H9 (cell line): Measurements from ENCODE around the gene NIFK. TPM values are rescaled to one million over a fixed set of nuclear protein-coding genes. Genes with fewer than 3 reads are reported as not detected.

Experiments
- DNase-seq: peaks from one replicate; pipeline ENCODE4 v3.0.0-alpha.2; 2017
- H2AFZ ChIP-seq: one replicate; pipeline ENCODE4 v1.6.1; 2013; ENCODE audit warnings: mild to moderate bottlenecking, low read length, control low read depth, moderate library complexity
- H2AK5ac ChIP-seq: 2 replicates; pipeline ENCODE4 v1.6.1; 2013; ENCODE audit warnings: low read length, control low read depth, mixed read lengths; ENCODE audit not compliant: insufficient read length
- H2BK120ac ChIP-seq: one replicate; pipeline ENCODE4 v1.6.1; 2013; ENCODE audit warnings: low read depth, mild to moderate bottlenecking, low read length, control low read depth, inconsistent platforms; ENCODE audit not compliant: poor library complexity, severe bottlenecking
- H2BK12ac ChIP-seq: 2 replicates; pipeline ENCODE4 v1.6.1; 2013; ENCODE audit warnings: low read length, control low read depth, mixed read lengths, low read depth; ENCODE audit not compliant: insufficient read length
- H2BK15ac ChIP-seq: 2 replicates; pipeline ENCODE4 v1.6.1; 2013; ENCODE audit warnings: low read depth, low read length, control low read depth
- H2BK20ac ChIP-seq: one replicate; pipeline ENCODE4 v1.6.1; 2013; ENCODE audit warnings: low read depth, mild to moderate bottlenecking, low read length, control low read depth, inconsistent platforms; ENCODE audit not compliant: poor library complexity, severe bottlenecking
- H2BK5ac ChIP-seq: 2 replicates; pipeline ENCODE4 v1.6.1; 2013; ENCODE audit warnings: low read length, control low read depth, mixed read lengths; ENCODE audit not compliant: insufficient read length
- H3K14ac ChIP-seq: 2 replicates; pipeline ENCODE4 v1.6.1; 2013; ENCODE audit warnings: low read length, control low read depth; ENCODE audit not compliant: insufficient read depth
- H3K18ac ChIP-seq: 2 replicates; pipeline ENCODE4 v1.6.1; 2013; ENCODE audit warnings: low read depth, mild to moderate bottlenecking, mixed read lengths, low read length, control low read depth; ENCODE audit not compliant: insufficient read length
- H3K23ac ChIP-seq: 2 replicates; pipeline ENCODE4 v1.6.1; 2013; ENCODE audit warnings: low read length, control low read depth, mixed read lengths, low read depth; ENCODE audit not compliant: insufficient read length
- H3K23me2 ChIP-seq: 2 replicates; pipeline ENCODE4 v1.6.1; 2013; ENCODE audit warnings: low read depth, mild to moderate bottlenecking, mixed read lengths, low read length, control low read depth; ENCODE audit not compliant: insufficient read length, poor library complexity, severe bottlenecking
- H3K27ac ChIP-seq: 2 replicates; pipeline ENCODE4 v1.5.1; 2013; ENCODE audit warnings: low read length, control low read depth, mixed read lengths, low read depth; ENCODE audit not compliant: insufficient read length
- H3K27me3 ChIP-seq: 2 replicates; pipeline ENCODE4 v1.6.1; 2013; ENCODE audit warnings: low read length, control low read depth, inconsistent platforms; ENCODE audit not compliant: insufficient read depth
- H3K4ac ChIP-seq: 2 replicates; pipeline ENCODE4 v1.6.1; 2013; ENCODE audit warnings: low read depth, mild to moderate bottlenecking, control low read depth, inconsistent platforms, low read length, moderate library complexity
- H3K4me1 ChIP-seq: 2 replicates; pipeline ENCODE4 v1.6.1; 2013; ENCODE audit warnings: low read length, control low read depth, inconsistent platforms; ENCODE audit not compliant: insufficient read depth
- H3K4me2 ChIP-seq: 2 replicates; pipeline ENCODE4 v1.6.1; 2013; ENCODE audit warnings: low read length, control low read depth, mixed read lengths; ENCODE audit not compliant: insufficient read length, insufficient read depth
- H3K56ac ChIP-seq: 2 replicates; pipeline ENCODE4 v1.6.1; 2013; ENCODE audit warnings: low read depth, mild to moderate bottlenecking, mixed read lengths, low read length, control low read depth; ENCODE audit not compliant: insufficient read length
- H3K79me1 ChIP-seq: 2 replicates; pipeline ENCODE4 v1.6.1; 2013; ENCODE audit warnings: low read depth, mild to moderate bottlenecking, moderate library complexity, low read length, control low read depth, inconsistent platforms; ENCODE audit not compliant: insufficient read depth, poor library complexity, severe bottlenecking
- H3K79me2 ChIP-seq: 2 replicates; pipeline ENCODE4 v1.6.1; 2013; ENCODE audit warnings: low read length, control low read depth, inconsistent platforms; ENCODE audit not compliant: insufficient read depth
- H3K9ac ChIP-seq: 2 replicates; pipeline ENCODE4 v1.6.1; 2013; ENCODE audit warnings: low read length, control low read depth, mixed read lengths; ENCODE audit not compliant: insufficient read length; ENCODE audit errors: extremely low read depth
- H3K9me3 ChIP-seq: one replicate; pipeline ENCODE4 v1.6.1; 2013; ENCODE audit warnings: low read depth, low read length, inconsistent platforms; ENCODE audit not compliant: control insufficient read depth
- H3T11ph ChIP-seq: one replicate; pipeline ENCODE4 v1.6.1; 2013; ENCODE audit warnings: mild to moderate bottlenecking, low read length, control low read depth, inconsistent platforms
- H4K20me1 ChIP-seq: one replicate; pipeline ENCODE4 v1.6.1; 2013; ENCODE audit not compliant: control insufficient read depth, insufficient read length, insufficient read depth
- H4K5ac ChIP-seq: 2 replicates; pipeline ENCODE4 v1.6.1; 2013; ENCODE audit warnings: low read depth, mild to moderate bottlenecking, mixed read lengths, low read length, control low read depth; ENCODE audit not compliant: insufficient read length
- H4K8ac ChIP-seq: replicated peaks from 2 replicates; pipeline ENCODE4 v1.6.1; 2013; ENCODE audit warnings: low read length, control low read depth, mixed read lengths, low read depth; ENCODE audit not compliant: insufficient read length
- H4K91ac ChIP-seq: 2 replicates; pipeline ENCODE4 v1.6.1; 2013; ENCODE audit warnings: low read depth, mild to moderate bottlenecking, moderate library complexity, mixed read lengths, low read length, control low read depth; ENCODE audit not compliant: insufficient read length
- H3K27ac Mint-ChIP-seq, 3 experiments: 2 replicates in 2 of 3; 3 replicates in 1 of 3; pipeline ENCODE4 v1.8.0; 2020 to 2021; ENCODE audit warnings: mixed read lengths in 3 of 3, mild to moderate bottlenecking in 1 of 3, moderate library complexity in 1 of 3
- H3K27me3 Mint-ChIP-seq: 2 replicates; pipeline ENCODE4 v1.8.0; 2021; ENCODE audit warnings: low read depth, mild to moderate bottlenecking, moderate library complexity, mixed read lengths
- H3K36me3 Mint-ChIP-seq, 3 experiments: 2 replicates in 2 of 3; 3 replicates in 1 of 3; pipeline ENCODE4 v1.8.0; 2020 to 2021; ENCODE audit warnings: low read depth in 3 of 3, mixed read lengths in 3 of 3; ENCODE audit not compliant: insufficient read depth in 1 of 3
- H3K4me1 Mint-ChIP-seq, 2 experiments: 2 replicates each; pipeline ENCODE4 v1.8.0; 2020; ENCODE audit warnings: mixed read lengths in 2 of 2
- H3K4me3 Mint-ChIP-seq, 2 experiments: 2 replicates in 1 of 2; 3 replicates in 1 of 2; pipeline ENCODE4 v1.8.0; 2020 to 2021; ENCODE audit warnings: mild to moderate bottlenecking in 2 of 2, mixed read lengths in 2 of 2, moderate library complexity in 1 of 2
- H3K9me3 Mint-ChIP-seq, 2 experiments: 2 replicates in 1 of 2; 3 replicates in 1 of 2; pipeline ENCODE4 v1.8.0; 2020; ENCODE audit warnings: mild to moderate bottlenecking in 2 of 2, mixed read lengths in 2 of 2, moderate library complexity in 1 of 2
- CTCF ChIP-seq: fragments of 200-600 bp; sonication (generic); conservative IDR thresholded peaks from 3 replicates; pipeline ENCODE4 v1.8.0; 2021; ENCODE audit warnings: antibody characterized with exemption, mild to moderate bottlenecking
- WGBS: extraction: QIAGEN DNeasy Blood & Tissue Kit; methylation state at CpG from one replicate; pipeline ENCODE4 v1.1.7; 2013; ENCODE audit warnings: missing lambda C conversion rate, low lambda C conversion rate, mixed read lengths; ENCODE audit not compliant: insufficient read length; ENCODE audit errors: extremely low coverage; 5-methylcytosine and 5-hydroxymethylcytosine counted together
- total RNA-seq: library from RNA; stranded (reverse); gene quantifications from 2 replicates; pipeline ENCODE4 v1.2.1, GENCODE V29; 2021

Gene NIFK
- total RNA-seq, 1 experiment from 2014 or later: 180 TPM

- H3K4me2 ChIP-seq: no peak overlapping the region
- Mint-ChIP-seq H3K27me3 (peaks cover 2% of the 10 kb centered on the region; the same call in 1 of the 2 replicates), H3K9me3 (no peaks in the 10 kb centered on the region; a peak in 1 of 5 replicates), H3K27ac (no peak overlapping the region), H3K4me3 (no peak overlapping the region), H3K36me3 (no peaks in the 10 kb centered on the region), H3K4me1 (peaks cover 9 to 12% of the 10 kb centered on the region in 2 experiments)
- peaks cover 3% of the 10 kb centered on the region; the same call in 1 of the 2 replicates for H3K4me1 ChIP-seq
- no peak overlapping the region for H4K5ac ChIP-seq
- H2BK5ac ChIP-seq: no peak overlapping the region
- no peaks in the 10 kb centered on the region for H3K27me3 ChIP-seq
- H3K14ac ChIP-seq: no peak overlapping the region
- no peak overlapping the region for H3K27ac ChIP-seq
- H3K56ac ChIP-seq: no peak overlapping the region
- no peak overlapping the region for H4K91ac ChIP-seq
- H3K79me2 ChIP-seq: no peaks in the 10 kb centered on the region
- H2BK12ac ChIP-seq: no peak overlapping the region
- H3K4ac ChIP-seq: no peak overlapping the region
- no peak overlapping the region for H3K23ac ChIP-seq
- no peak for TF ChIP-seq CTCF
- H3K18ac ChIP-seq: no peak overlapping the region
- WGBS: no CpG with 5 or more reads among the region's 1 CpG
- no peak overlapping the region for H2AFZ ChIP-seq
- H4K8ac ChIP-seq: no peak overlapping the region
- peaks cover 2% of the 10 kb centered on the region for H4K20me1 ChIP-seq
- H3K9me3 ChIP-seq: no peaks in the 10 kb centered on the region
- no peaks in the 10 kb centered on the region for H3K23me2 ChIP-seq
- no peaks in the 10 kb centered on the region for H3K79me1 ChIP-seq
- no peak overlapping the region for H3K9ac ChIP-seq
- no peak for DNase-seq
- no peak overlapping the region for H2BK20ac ChIP-seq
- H2AK5ac ChIP-seq: no peak overlapping the region
- no peak overlapping the region for H3T11ph ChIP-seq
- no peak overlapping the region for H2BK120ac ChIP-seq
- H2BK15ac ChIP-seq: no peak overlapping the region
Observed at GRCh38 chr2:121777699-121778058, 41.0 kb upstream of the NIFK start.
